NCI-H187 treated with DMSO at 0.1 percent for 48 hours (cell line): ENCODE results near the gene ATP5PB.

ENCODE experiments used
- DNase-seq: peaks from one replicate; lab custom pipeline; 2025; lab: John Stamatoyannopoulos, UW

ATP5PB gene, protein sequence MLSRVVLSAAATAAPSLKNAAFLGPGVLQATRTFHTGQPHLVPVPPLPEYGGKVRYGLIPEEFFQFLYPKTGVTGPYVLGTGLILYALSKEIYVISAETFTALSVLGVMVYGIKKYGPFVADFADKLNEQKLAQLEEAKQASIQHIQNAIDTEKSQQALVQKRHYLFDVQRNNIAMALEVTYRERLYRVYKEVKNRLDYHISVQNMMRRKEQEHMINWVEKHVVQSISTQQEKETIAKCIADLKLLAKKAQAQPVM

GRCh38 chr1:111448918-111449702 is at the start of gene ATP5PB, which contains the start of gene WDR77:
Gene ATP5PB, plus strand, starts transcription at chr1:111449464. Its CDS starts 78 bp downstream, at chr1:111449542.
Gene WDR77, minus strand, starts transcription at chr1:111449256. Its CDS starts 87 bp downstream, at chr1:111449169.
- DNase-seq = peak; percentile 89

DNA sequence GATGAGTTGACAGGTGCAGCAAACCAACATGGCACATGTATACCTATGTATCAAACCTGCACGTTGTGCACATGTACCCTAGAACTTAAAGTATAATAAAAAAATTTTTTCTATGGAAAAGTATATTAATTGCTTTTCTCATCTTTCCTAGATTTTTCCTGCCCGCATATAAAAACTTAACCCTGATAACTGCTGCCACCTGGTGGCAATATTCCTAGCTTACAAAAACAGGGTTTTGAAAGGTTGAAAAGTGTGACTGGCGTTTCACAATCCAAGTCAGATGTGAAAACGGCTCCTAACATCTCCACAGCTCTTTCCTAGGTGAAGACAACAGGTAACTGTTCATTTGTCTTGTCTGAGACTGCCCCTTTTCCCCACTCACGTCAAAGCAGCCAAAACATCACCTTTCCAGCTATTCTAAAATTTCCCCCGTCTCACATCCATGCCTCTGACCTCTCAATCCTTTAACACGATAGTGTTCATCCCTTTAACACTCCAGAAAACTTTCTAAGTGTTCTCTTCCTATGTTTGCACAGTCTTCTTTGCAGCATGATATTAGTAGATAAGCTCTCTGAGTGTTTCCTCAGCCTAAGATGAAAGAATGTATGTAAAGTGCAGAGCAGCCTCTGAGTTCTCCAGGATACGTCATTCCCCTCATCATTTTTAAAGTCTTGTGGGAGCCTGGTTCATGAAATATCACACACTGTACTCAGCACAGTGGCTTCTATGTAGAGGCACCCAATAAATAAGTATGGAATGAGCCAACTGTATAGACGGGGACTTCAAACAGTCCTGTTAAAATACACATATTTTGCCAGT is 49.3 kb upstream of the ATP5PB start:
- no peak for DNase-seq

DNA sequence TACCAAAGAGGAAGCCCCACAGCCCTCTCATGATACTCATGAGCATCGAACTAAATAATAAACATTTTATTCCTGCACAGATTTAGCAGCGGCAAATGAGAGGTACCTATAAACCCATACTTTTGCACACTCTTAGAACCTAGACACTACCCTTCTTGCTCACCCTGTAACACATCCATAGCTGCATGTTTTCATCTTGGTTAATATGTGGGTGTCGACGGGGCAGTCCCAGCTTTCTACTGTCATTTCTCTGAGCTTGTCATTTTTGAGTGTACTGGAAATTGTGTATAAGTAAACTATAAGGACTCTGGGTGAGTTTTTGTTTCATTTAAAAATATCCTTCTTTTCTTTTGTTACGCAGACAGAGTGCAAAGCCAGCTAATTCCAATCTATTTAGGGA is 47.2 kb upstream of the ATP5PB start:
- DNase-seq = no peak

DNA sequence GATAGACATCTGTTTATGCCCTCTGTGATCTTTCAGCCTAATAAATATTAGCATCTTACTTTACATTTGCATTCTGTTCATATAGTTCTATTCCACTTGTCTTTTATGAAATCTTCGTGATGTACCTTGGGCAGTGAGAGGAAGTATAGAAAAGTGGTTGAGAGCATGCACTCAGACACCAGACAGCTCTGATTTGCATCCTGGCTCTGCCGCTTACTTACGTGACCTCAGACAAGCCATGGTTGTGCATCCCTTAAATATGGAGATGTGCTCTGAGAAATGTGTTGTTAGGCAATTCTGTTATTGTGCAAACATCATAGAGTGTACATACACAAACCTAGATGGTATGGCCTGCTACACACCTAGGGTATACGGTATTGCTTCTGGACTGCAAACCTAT is 44.7 kb upstream of the ATP5PB start:
- no peak for DNase-seq

GRCh38 chr1:111406321-111406768 is 42.9 kb upstream of the ATP5PB start:
- no peak for DNase-seq

GRCh38 chr1:111407301-111407700 is 42.0 kb upstream of the ATP5PB start:
- no peak for DNase-seq

DNA sequence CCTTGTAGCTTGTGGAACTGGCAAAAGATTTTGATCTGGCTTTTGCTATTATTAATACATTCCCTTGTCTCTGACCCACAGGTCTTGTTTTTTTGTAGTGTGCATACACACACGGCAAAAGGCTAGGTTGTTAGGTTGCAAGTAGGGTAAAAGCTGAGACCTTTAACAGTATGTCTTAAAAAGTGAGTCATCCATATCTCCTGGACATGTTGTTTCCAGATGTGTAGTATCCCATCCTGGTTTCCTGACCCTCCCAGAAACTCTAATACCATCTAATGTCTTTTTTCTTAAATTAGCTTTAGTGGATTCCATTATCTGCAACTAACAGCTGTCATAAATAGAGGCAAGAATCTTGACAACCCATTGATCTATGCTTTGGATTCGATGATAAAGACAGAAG is 36.4 kb upstream of the ATP5PB start:
- no peak for DNase-seq

- no peak for DNase-seq
These were observed 34.5 kb upstream of the ATP5PB start for GRCh38 chr1:111414756-111415155.

- DNase-seq = no peak
These were observed 33.8 kb upstream of the ATP5PB start for GRCh38 chr1:111415461-111415860.

DNA sequence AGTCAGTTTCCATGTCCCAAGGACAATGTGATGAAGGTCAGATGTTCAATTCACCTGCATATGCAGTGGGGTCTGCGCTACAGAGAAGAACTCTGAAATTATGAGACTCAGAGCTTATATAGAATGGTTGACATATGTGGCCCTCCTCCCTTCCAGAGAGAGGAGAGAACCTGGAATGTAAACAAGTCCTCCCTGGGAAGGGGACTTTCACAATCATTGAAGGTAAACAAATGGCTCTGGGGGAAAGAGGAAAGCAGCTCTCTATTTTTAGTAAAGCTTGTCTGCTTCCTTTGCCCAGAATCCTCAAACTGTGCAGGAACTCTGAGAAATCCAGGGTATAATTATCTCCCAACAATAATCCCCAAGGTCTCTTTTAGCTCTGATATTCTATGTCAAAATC is 31.5 kb upstream of the ATP5PB start:
- DNase-seq = no peak

DNA sequence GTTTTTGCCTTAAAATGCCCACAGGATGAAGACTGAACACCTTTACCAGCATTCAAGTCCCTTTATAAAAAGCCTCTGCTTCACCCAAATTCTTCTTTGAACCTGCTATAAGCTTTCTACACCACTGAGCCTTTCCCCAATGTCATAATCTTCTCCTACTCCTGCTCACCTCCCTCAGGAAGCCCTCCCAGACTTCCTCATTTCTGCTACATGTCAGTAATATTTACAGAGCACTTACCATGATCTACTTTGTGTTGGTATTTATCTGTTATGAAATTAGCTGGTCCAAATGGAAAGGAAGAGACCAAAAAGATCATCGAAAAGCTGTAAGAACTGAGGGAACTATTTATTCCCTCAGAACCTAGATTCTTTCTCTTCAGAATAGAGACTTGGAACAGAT is 30.2 kb upstream of the ATP5PB start:
- no peak for DNase-seq

DNA sequence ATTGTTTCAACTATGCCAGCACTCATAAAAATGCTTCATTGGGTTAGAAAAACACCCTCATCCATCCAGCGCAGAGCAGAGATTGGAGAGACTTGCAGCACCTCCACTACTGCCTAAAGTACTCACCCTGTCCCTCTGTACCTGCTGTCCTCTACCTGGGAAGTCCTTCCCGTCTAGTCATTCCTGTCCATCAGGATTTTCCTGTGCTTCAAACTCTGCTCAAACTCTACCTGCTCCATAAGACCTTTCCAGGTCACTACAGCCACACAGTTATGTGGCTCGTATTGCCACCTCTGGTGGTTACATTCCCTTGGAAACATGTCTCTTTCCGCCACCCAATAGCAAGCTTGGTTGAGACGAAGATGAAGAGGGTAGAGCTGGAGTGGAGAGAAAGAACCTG is 28.9 kb upstream of the ATP5PB start:
- no peak for DNase-seq

DNA sequence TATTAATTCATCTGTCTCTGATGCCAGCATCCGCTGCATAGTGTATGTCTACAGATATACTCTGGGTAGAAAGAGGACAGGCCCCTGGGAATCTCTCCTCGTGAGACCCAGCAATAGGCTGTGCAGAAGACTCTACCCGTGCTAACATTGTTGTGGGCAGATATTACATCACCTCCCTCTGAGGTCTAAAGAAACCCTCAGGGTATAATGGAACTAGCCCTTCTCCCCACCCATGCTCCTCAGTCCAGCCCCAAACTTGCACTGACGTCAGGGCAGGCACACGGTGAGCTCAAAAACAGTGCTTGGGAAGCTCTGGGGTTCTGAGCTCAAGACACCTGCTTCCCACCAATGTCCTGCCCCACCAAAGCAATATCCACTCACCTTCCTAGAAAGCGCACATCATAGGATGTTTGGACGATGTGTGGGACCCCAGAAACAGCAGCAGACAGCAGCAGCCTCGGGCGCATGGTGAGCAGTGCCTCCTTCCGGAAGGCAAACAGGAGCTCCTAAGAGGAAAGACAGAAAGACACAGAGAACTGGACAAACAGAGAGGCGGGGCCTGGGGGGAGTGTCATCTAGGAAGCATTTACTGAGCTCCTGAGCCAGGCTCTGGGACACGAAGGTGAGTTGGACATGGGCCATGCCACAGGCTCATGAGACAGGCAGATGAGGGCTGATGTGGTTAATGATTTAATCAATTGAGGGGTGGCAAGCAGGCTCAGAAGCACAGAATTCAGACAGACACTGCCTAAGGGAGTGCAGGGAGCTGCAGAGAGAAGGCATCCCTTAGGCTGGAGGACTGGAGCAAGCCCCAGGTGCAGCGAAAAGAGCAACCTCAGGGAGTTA is 26.5 kb upstream of the ATP5PB start:
- no peak for DNase-seq

GRCh38 chr1:111424281-111424680 is 25.0 kb upstream of the ATP5PB start:
- no peak for DNase-seq

- no peak for DNase-seq
These were observed 12.5 kb upstream of the ATP5PB start for GRCh38 chr1:111436726-111437125.

GRCh38 chr1:111439461-111440351 is 9.6 kb upstream of the ATP5PB start:
- no peak for DNase-seq

DNA sequence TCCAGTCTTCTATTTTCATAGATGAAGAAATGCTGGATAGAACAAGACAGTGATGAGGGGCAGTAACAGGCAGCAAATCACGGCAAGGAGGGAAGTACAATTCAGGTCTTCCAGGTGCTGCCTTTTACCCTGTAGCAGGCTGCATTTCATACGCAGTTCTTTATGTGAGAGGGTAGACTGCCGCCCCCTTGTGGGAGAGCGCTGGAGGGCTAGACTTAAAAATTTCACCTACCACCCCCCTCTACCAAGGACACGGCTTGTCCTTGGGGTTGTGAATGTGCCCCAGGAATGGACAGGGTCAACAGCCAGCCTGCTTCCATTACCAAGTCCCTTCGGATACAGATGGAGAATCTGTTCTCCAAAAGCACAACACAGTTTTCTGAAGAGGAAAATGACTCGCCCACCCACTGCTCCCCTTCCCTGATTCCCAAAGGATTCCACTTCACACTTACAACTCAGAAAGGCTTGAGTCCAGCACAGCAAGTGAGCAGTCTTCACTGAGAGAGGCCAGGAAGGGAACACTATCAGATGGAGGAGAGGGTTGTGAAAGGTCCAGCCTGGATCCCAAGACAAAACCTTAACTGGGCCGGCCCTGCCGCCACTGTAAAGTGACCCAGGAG is 7.6 kb upstream of the ATP5PB start:
- no peak for DNase-seq

DNA sequence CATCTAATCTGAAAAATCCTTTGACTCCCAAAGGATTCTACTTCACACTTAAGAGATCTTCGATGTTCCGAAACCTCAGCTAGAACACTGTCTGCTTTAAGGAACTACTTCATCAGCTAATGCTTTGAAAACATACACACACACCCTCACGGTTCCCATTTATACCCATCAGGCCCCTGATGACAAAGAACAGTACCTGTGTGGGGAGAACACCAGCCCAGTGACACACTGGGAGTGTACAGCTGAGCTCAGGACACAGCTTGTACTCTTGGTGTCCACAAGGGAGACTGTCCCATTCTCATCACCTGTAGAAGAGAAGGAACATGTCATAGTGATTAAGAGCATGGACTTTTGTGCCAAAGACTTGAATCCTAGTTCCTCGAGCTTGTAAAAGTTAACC is 6.8 kb upstream of the ATP5PB start:
- DNase-seq = no peak

- no peak for DNase-seq
These were observed 5.2 kb upstream of the ATP5PB start for GRCh38 chr1:111444031-111444430.

GRCh38 chr1:111446546-111446945 is 2.7 kb upstream of the ATP5PB start:
- DNase-seq = no peak
